ENCODE data around the gene LDOC1. TPM values are rescaled to one million over a fixed set of nuclear protein-coding genes. Genes with fewer than 3 reads are reported as not detected.

The LDOC1 gene
- total and polyA plus RNA-seq, 2 of the 8 experiments (the other 6 are each of a cell fraction or from before 2014, with no cell fraction given), result 19.1 to 52.4 TPM

- TF ChIP-seq CHD7 (IDR thresholded peaks at IDR 0.05; ENCODE audit: insufficient replicate concordance, low read length) (no peak), CTCF (IDR thresholded peaks at IDR 0.05; ENCODE audit: control extremely low read depth in 1 of 3, insufficient read depth in 1 of 3, low read depth in 1 of 3, low read length in 3 of 3) (no peak)
These were observed 34.0 kb downstream of the LDOC1 start (continued) for GRCh38 chrX:141142946-141143345.

Measured in H1 (cell line).